ENCODE results near the gene CSKMT. TPM values are rescaled to one million over a fixed set of nuclear protein-coding genes. Genes with fewer than 3 reads are reported as not detected.

The CSKMT gene, protein sequence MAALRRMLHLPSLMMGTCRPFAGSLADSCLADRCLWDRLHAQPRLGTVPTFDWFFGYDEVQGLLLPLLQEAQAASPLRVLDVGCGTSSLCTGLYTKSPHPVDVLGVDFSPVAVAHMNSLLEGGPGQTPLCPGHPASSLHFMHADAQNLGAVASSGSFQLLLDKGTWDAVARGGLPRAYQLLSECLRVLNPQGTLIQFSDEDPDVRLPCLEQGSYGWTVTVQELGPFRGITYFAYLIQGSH
- 3.5 and 3.8 TPM in 2 replicates for total RNA-seq

DNA sequence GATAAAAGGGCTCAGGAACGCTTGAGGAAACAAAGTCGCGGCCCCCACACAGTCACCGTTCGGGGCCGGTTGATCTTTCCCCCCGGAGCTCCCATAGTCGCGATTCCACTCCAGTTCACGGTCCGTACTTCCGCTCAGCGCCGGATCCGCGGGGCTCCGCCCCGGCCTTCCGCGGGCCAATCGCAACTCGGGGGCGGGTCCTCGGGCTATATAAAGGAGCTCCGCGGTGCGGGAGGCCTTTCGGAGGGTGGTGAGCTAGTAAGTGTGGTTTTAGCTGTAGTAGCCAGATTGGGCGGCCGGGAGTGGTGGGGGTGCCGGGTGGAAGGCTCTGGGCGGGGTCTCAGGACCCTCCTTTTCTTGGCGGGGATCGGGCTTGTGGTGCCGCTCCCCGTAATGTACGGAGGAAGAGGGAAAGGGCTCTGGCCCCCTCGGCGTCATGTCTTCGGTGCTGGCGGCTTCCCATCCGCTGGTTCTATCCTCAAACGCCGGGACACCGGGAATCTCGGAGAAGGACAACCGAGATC is at the start of gene CSKMT, which contains the start of gene C11orf98:
Gene CSKMT, plus strand, starts transcription at position 238 of the 524 bp plus-strand sequence. CDS start 568 bp downstream, outside the sequence.
Gene C11orf98, minus strand, starts transcription at position 136 of the 524 bp plus-strand sequence. Its CDS starts 41 bp downstream, at position 95.

DNA sequence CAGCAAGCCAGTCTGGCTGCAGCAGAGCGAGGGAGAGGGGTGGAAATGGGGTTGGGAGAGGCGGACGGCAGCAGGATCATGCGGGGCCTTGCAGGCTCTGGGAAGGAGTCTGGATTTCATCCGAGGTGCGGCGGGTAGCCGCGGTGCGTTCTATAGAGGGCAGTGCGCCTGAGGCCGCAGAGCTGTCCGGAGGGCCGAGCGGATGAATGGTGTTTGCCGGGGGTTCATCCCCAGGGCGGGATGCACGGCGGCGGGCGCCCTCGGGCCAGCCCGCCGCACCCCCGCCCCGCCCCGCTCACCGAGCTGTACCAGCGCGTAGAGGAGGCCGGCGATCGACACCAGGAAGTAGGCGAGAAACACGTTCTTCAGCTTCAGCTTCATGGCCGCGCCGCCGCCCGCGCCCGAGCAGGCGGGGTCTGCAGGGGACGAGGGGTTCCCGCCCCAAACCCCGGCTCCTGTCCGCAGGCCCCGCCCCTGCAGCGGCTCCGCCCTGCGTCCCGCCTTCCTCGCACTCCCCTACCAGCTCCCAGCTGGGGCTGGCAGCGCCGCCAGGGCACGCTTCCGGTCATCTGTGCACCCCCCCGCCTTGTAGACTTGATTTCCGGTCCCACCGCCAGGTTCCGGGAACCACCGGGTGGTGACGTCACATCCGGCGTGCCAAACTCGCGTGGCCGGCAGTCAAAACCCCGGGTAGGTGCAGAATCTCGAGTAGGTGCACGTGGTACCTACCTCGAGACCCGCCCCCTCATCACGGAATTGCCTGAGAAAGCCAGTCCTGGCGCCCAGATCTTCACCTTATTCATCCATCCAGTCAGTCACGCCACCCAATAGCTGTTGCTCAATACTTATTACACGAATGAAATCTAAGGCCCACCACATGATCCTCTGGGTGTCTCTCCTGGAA is 43.3 kb upstream of the CSKMT start, which contains the start of gene B3GAT3:
Gene B3GAT3, minus strand, starts transcription at position 420 of the 904 bp plus-strand sequence. Its CDS starts 39 bp downstream, at position 381.

DNA sequence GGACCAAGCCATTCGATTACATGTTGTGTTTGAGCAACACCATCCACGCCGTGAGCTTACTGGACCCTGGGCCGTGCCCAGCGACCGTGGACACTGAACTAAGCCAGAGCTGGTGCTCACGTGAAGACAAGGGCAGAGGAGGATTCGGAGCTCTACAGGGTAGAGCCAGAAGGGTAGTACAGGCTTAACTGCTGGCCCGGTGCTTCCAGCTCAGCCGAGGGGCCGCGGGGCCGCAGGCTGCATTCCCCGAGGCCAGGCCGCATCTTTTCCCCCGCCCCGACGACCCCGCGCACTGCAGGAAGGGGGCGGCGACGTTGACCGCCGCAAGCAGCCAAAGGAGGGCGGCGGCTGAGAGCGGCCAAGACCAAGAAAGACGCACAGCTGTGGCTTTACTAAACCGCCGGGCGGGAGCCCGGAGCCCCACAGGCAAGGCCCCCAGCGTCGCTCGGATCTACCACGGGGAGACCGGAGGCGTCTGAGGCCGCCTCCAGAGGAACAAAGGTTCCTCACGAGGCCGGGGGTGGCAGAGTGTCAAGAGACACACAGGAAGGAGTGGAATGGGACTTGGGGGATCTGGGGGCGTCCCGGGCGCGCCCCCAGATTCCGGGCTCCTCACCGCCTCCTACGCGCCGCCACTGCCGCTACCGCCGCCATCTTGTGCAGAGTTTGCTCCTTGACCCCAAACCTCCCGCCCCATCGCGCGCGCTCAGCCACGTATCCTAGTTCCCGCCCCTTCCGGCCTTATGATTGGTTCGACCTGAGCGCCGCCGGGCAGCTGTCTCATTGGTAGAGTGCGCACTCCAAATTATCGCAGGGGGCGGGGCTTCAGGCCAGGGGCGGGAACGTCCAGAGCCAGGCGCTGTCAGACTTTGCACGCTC is 18.9 kb upstream of the CSKMT start, which contains the start of gene GANAB:
Gene GANAB, minus strand, starts transcription at position 668 of the 879 bp plus-strand sequence. Its CDS starts 14 bp downstream, at position 654.

DNA sequence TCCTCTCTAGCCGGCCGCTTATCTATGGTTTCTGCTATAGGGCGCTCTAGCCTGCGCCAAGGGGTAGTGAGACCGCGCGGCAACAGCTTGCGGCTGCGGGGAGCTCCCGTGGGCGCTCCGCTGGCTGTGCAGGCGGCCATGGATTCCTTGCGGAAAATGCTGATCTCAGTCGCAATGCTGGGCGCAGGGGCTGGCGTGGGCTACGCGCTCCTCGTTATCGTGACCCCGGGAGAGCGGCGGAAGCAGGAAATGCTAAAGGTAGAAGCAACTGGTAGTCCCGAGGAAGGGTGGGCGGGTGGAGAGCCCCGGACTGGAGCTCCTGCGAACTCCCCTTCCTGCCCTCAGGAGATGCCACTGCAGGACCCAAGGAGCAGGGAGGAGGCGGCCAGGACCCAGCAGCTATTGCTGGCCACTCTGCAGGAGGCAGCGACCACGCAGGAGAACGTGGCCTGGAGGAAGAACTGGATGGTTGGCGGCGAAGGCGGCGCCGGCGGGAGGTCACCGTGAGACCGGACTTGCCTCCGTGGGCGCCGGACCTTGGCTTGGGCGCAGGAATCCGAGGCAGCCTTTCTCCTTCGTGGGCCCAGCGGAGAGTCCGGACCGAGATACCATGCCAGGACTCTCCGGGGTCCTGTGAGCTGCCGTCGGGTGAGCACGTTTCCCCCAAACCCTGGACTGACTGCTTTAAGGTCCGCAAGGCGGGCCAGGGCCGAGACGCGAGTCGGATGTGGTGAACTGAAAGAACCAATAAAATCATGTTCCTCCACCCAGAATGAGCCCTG is 6.7 kb downstream of the CSKMT start, which contains the start of the genes LBHD1 and UQCC3:
Gene LBHD1, minus strand, starts transcription at position 660 of the 782 bp plus-strand sequence. CDS start 2,236 bp downstream, outside the sequence.
Gene UQCC3, plus strand, starts transcription at position 66 of the 782 bp plus-strand sequence. Its CDS starts 73 bp downstream, at position 139.

DNA sequence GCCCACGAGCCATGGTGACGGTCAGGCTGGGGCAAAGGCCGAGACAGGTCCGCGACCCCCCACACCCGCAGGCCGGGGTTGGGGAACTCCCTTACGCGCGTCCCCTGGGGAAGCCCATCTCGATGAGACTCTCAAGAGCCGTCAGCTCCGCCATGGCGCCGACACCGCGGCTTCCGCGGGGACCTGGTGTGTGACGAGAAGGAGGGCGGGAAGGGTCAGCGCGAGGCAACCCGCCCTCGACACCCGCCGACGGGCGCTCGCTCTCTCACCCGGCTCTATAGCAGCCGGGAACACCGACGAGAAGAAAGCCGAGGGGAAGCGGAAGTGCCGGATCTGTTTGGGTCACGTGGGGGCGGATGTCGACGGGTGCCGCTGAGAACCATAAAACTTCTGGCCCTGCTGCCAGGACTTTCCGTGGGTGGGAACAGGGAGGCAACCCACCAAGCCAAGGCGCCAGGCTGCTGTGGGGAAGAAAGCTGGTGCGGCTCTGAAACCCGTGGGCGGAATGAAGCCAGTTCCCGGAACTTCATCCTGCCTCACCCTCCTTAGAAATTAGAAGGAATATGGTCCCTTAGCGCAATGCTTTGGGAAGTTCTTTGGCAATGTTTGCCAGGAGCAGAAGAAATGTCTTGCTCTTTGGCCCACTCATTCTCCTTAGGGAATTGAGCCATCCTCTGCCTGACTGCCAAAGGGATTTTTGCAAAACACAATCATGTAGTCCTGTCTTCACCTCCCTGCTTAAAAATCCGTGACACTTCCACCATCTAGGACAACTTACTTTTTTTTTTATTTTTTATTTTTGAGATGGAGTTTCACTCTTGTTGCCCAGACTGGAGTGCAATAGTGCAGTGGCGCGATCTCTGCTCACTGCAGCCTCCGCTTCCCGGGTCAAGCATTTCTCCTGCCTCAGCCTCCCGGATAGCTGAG is 13.9 kb downstream of the CSKMT start, which contains the start of gene UBXN1:
Gene UBXN1, minus strand, starts transcription at position 304 of the 927 bp plus-strand sequence. Its CDS starts 150 bp downstream, at position 154.

DNA sequence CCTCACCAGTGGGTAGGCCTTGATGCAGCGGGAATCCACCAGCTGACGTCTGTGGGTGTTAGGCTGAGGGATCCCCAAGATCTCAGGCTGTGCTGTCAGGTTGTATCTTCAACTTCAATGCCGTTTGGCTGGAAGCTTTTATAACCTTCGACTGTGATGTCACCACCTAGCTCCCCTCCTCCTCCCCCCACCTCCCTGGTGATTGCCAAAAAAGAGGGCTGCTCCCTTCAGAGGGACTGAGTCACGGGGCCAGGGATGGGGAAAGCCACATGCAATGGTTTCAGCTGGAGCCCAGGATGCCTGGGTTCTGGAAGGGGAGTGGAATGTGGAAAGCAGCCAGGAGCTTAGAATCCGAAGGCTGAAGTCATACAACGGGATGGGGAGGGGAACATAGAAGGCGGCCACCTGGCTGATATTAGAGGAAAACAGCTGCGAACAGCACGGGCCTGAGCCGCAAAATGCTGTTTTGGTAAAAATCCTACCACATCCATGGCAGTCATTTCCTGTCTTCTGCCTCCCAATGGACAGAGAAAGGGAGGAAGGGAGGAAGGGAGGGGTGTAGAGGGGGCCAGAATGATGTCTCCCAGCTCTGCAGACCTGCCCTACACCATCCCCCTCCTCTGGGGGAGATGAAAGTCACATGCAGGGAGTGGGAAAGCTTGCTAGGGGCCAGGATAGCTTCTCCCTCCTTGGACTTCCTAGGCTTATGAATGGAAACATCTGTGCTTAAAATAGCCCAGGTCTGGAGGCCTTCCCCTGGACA is 24.5 kb downstream of the CSKMT start, which contains the start of gene LRRN4CL:
Gene LRRN4CL, minus strand, starts transcription at position 110 of the 763 bp plus-strand sequence. CDS start 1,022 bp downstream, outside the sequence.

DNA sequence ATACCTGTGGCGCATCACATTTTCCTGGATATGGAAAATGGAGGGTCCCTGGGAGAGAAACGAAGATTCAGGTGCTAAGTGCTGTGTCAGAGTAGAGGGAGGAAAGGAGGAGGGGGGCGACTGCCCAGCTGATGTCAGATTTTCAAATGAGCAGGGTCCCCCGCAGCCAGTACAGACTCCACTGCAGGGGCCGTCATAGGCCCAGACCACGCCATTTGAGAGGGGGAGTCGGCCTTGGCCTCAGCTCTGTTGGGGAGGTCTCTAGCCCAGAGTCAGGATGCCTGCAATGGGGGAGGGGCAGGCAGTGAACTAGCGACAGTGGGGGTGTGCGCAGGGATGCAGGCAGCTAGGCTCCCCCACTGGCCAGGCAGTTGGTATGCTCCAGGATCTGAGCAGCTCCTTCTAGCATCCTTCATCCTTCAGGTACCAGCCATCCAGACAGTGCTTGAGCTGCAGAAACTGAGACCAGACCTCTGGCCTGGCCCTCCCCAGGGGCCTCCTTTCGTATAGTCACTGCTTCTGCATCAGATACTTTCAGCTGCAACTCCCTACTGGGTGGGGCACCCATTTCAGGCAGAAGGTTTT is 42.3 kb downstream of the CSKMT start, which contains the start of the genes BSCL2 and GNG3:
Gene BSCL2, minus strand, starts transcription at position 148 of the 585 bp plus-strand sequence. CDS start 229 bp downstream, outside the sequence.
Gene GNG3, plus strand, starts transcription at position 400 of the 585 bp plus-strand sequence. CDS start 620 bp downstream, outside the sequence.

Other genes starting within 250 kb of the CSKMT start
- not detected in 2 replicates for gene SCGB1A1, start 246.3 kb upstream of the CSKMT start, total RNA-seq
- gene AHNAK, start 118.5 kb upstream of the CSKMT start, total RNA-seq, result 391 and 413 TPM in 2 replicates
- 1,562 and 1,604 TPM in 2 replicates for gene EEF1G, start 91.4 kb upstream of the CSKMT start, total RNA-seq
- gene TUT1, start 73.8 kb upstream of the CSKMT start, total RNA-seq, result 12.6 and 15.8 TPM in 2 replicates
- 155 and 164 TPM in 2 replicates for gene MTA2, start 63.4 kb upstream of the CSKMT start, total RNA-seq
- gene EML3, start 52.5 kb upstream of the CSKMT start, total RNA-seq, result 28.5 and 30.8 TPM in 2 replicates
- 1.3 and 7.3 TPM in 2 replicates for gene ROM1, start 52.1 kb upstream of the CSKMT start, total RNA-seq
- gene B3GAT3, start 43.3 kb upstream of the CSKMT start, total RNA-seq, result 26.6 and 34.2 TPM in 2 replicates
- 220 and 258 TPM in 2 replicates for gene GANAB, start 18.7 kb upstream of the CSKMT start, total RNA-seq
- gene INTS5, start 12.0 kb upstream of the CSKMT start, total RNA-seq, result 28.9 and 31.1 TPM in 2 replicates
- gene C11orf98, start 102 bp upstream of the CSKMT start, total RNA-seq, result 72.4 TPM in 2 replicates
- 11.8 and 15.9 TPM in 2 replicates for gene UQCC3, start 6.4 kb downstream of the CSKMT start, total RNA-seq
- gene LBHD1, start 7.0 kb downstream of the CSKMT start, total RNA-seq, result 2.2 and 2.8 TPM in 2 replicates
- gene UBXN1, start 13.8 kb downstream of the CSKMT start, total RNA-seq, result 110 and 132 TPM in 2 replicates
- 0.05 TPM in 1 of 2 replicates, not detected in the other for gene LRRN4CL, start 24.2 kb downstream of the CSKMT start, total RNA-seq
- gene BSCL2, start 42.1 kb downstream of the CSKMT start, total RNA-seq, result 28.1 and 37.9 TPM in 2 replicates
- not detected in 2 replicates for gene GNG3, start 42.4 kb downstream of the CSKMT start, total RNA-seq
- gene HNRNPUL2, start 62.1 kb downstream of the CSKMT start, total RNA-seq, result 8.7 and 10.3 TPM in 2 replicates
- gene TTC9C, start 63.2 kb downstream of the CSKMT start, total RNA-seq, result 28.2 and 32.2 TPM in 2 replicates
- 8.0 and 14.2 TPM in 2 replicates for gene ZBTB3, start 88.8 kb downstream of the CSKMT start, total RNA-seq
- 78.9 and 90.7 TPM in 2 replicates for gene POLR2G, start 96.3 kb downstream of the CSKMT start, total RNA-seq
- 23.3 and 24.0 TPM in 2 replicates for gene TAF6L, start 106.1 kb downstream of the CSKMT start, total RNA-seq
- 63.6 and 66.8 TPM in 2 replicates for gene TMEM179B, start 122.1 kb downstream of the CSKMT start, total RNA-seq
- 25.3 and 27.1 TPM in 2 replicates for gene TMEM223, start 126.7 kb downstream of the CSKMT start, total RNA-seq
- gene NXF1, start 140.1 kb downstream of the CSKMT start, total RNA-seq, result 36.0 and 45.9 TPM in 2 replicates
- gene STX5, start 166.7 kb downstream of the CSKMT start, total RNA-seq, result 26.4 and 28.9 TPM in 2 replicates
- not detected in 2 replicates for gene TEX54, start 167.5 kb downstream of the CSKMT start, total RNA-seq
- gene WDR74, start 174.3 kb downstream of the CSKMT start, total RNA-seq, result 58.9 and 62.4 TPM in 2 replicates
- 156 and 171 TPM in 2 replicates for gene SLC3A2, start 215.6 kb downstream of the CSKMT start, total RNA-seq